K562 (cell line): Measurements from ENCODE around the gene NR1D2. TPM values are rescaled to one million over a fixed set of nuclear protein-coding genes. Genes with fewer than 3 reads are reported as not detected.

Experiments used
- ATAC-seq: fragments of 200-7000 bp; cut with Tn5 transposase; 3 replicates; pipeline ENCODE4 v1.9.1; 2020; ENCODE audit warnings: moderate library complexity
- BruUV-seq: library from RNA; stranded (reverse); fragments of 400-500 nt; replicated peaks from 2 replicates; lab custom pipeline; 2021; lab: Mats Ljungman, UMichigan
- CTCF ChIA-PET: fragments of 300-600 bp; formaldehyde crosslinking; extraction: SDS; loops from one replicate; lab custom pipeline; 2021; ENCODE audit warnings: low intra/inter-chr PET ratio; lab: Yijun Ruan, JAX
- POLR2A ChIA-PET: fragments of 300-600, 350-650 bp; sonication (Branson Sonifier 250); formaldehyde crosslinking; extraction: SDS; loops from one replicate; lab custom pipeline; 2021; ENCODE audit warnings: antibody characterized with exemption, inconsistent platforms; lab: Yijun Ruan, JAX
- DNase-seq, 4 experiments: peaks; one replicate each; pipeline versions ENCODE4 v3.0.0 to v3.0.0-alpha.2; 2011 to 2018; ENCODE audit warnings: low spot score in 3 of 4, mixed read lengths in 3 of 4; ENCODE audit errors: extremely low read depth in 1 of 4
- FAIRE-seq: peaks from 2 replicates; lab custom pipeline; 2011; peaks lifted over from hg19 to GRCh38; lab: Jason Lieb, UNC
- H2AFZ ChIP-seq: 2 replicates; pipeline ENCODE4 v1.6.0; 2011; ENCODE audit warnings: low read depth, low read length, control low read depth, inconsistent platforms
- H3K27ac ChIP-seq: fragments of 200-600 bp; 3 replicates; pipeline ENCODE4 v1.8.0; 2011; ENCODE audit warnings: low read depth, mild to moderate bottlenecking, control low read depth, inconsistent platforms, low read length, moderate library complexity, mixed read lengths; ENCODE audit errors: extremely low read depth
- H3K27me3 ChIP-seq, 2 experiments: fragments of 300-600 bp in 1 of 2; 2 replicates in 1 of 2; 3 replicates in 1 of 2; pipeline versions ENCODE4 v1.6.0 to v1.8.0; 2011; ENCODE audit warnings: inconsistent platforms in 2 of 2, low read length in 2 of 2, mild to moderate bottlenecking in 1 of 2, mixed read lengths in 1 of 2, moderate library complexity in 1 of 2; ENCODE audit not compliant: control insufficient read depth in 2 of 2, insufficient read depth in 2 of 2
- H3K36me3 ChIP-seq: fragments of 300-600 bp; 3 replicates; pipeline ENCODE4 v1.8.0; 2011; ENCODE audit warnings: mild to moderate bottlenecking, low read length, inconsistent platforms; ENCODE audit not compliant: control insufficient read depth, insufficient read depth
- H3K4me1 ChIP-seq, 2 experiments: fragments of 200-600 bp in 1 of 2; replicated peaks in 1 of 2; 2 replicates in 1 of 2; 3 replicates in 1 of 2; pipeline versions ENCODE4 v1.5.1 to v1.8.0; 2011; ENCODE audit warnings: inconsistent platforms in 2 of 2, low read length in 2 of 2, mild to moderate bottlenecking in 1 of 2, mixed read lengths in 1 of 2, moderate library complexity in 1 of 2; ENCODE audit not compliant: control insufficient read depth in 2 of 2, insufficient read depth in 2 of 2
- H3K4me2 ChIP-seq: 2 replicates; pipeline ENCODE4 v1.6.1; 2011; ENCODE audit warnings: low read length, control low read depth, inconsistent platforms, mixed read lengths; ENCODE audit not compliant: insufficient read depth
- H3K4me3 ChIP-seq: fragments of 200-600 bp; sonication (generic), shearing (Covaris generic); 2 replicates; pipeline ENCODE4 v1.5.1; 2016; ENCODE audit warnings: control low read depth, inconsistent platforms
- H3K79me2 ChIP-seq: fragments of 200-600 bp; 3 replicates; pipeline ENCODE4 v1.8.0; 2011; ENCODE audit warnings: low read length, inconsistent platforms; ENCODE audit not compliant: control insufficient read depth, insufficient read depth
- H3K9ac ChIP-seq, 2 experiments: 2 replicates each; pipeline versions ENCODE4 v1.6.0 to v1.6.1; 2011; ENCODE audit warnings: low read depth in 2 of 2, low read length in 2 of 2, control low read depth in 1 of 2, inconsistent platforms in 1 of 2, mild to moderate bottlenecking in 1 of 2, mixed read lengths in 1 of 2; ENCODE audit not compliant: insufficient read depth in 1 of 2
- H3K9me1 ChIP-seq: one replicate; pipeline ENCODE4 v1.6.0; 2011; ENCODE audit warnings: inconsistent platforms, mild to moderate bottlenecking, low read length, moderate library complexity; ENCODE audit not compliant: control insufficient read depth, insufficient read depth
- H3K9me3 ChIP-seq: replicated peaks from 2 replicates; pipeline ENCODE4 v1.5.1; 2011; ENCODE audit warnings: low read depth, low read length, inconsistent platforms; ENCODE audit not compliant: control insufficient read depth, insufficient read depth
- H4K20me1 ChIP-seq: replicated peaks from 2 replicates; pipeline ENCODE4 v1.6.1; 2011; ENCODE audit warnings: low read length, inconsistent platforms, mixed read lengths; ENCODE audit not compliant: control insufficient read depth, insufficient read depth
- EHMT2 ChIP-seq: fragments of 450-650 bp; IDR thresholded peaks from 2 replicates; pipeline ENCODE4 v1.6.1; 2018; ENCODE audit warnings: antibody characterized with exemption
- ESRRA ChIP-seq: fragments of 450-650 bp; IDR thresholded peaks from 2 replicates; pipeline ENCODE4 v1.6.1; 2014; ENCODE audit warnings: low read depth, mild to moderate bottlenecking, moderate library complexity, borderline replicate concordance
- HDGF ChIP-seq: fragments of 450-650 bp; IDR thresholded peaks from 2 replicates; pipeline ENCODE4 v1.6.1; 2016
- HSF4 ChIP-seq: fragments of 250-450 bp; sonication (Bioruptor Pico); IDR thresholded peaks from 2 replicates; pipeline ENCODE4 v2.1.2; 2022; ENCODE audit warnings: mild to moderate bottlenecking, moderate library complexity, borderline replicate concordance
- ID3 ChIP-seq, 2 experiments: fragments of 250-450 bp in 1 of 2; fragments of 450-650 bp in 1 of 2; sonication (Bioruptor Pico) in 1 of 2; IDR thresholded peaks; 2 replicates each; pipeline versions ENCODE4 v1.6.1 to v1.8.0; 2016 to 2021; ENCODE audit warnings: mild to moderate bottlenecking in 2 of 2, moderate library complexity in 2 of 2, missing compliant biosample characterization in 1 of 2, missing genetic modification characterization in 1 of 2
- MECOM ChIP-seq: fragments of 250-450 bp; sonication (Bioruptor Pico); IDR thresholded peaks from 2 replicates; pipeline ENCODE4 v1.8.0; 2022; ENCODE audit warnings: inconsistent platforms
- MEF2A ChIP-seq: IDR thresholded peaks from 2 replicates; pipeline ENCODE4 v1.6.1; 2011; ENCODE audit warnings: low read depth, mild to moderate bottlenecking, low read length, moderate library complexity; ENCODE audit not compliant: control insufficient read depth
- MEIS2 ChIP-seq: fragments of 450-650 bp; IDR thresholded peaks from 2 replicates; pipeline ENCODE4 v1.6.1; 2014; ENCODE audit warnings: mild to moderate bottlenecking; ENCODE audit not compliant: partially characterized antibody
- RAD21 ChIP-seq, 2 experiments: fragments of 250-450 bp in 1 of 2; fragments of 450-650 bp in 1 of 2; sonication (Bioruptor Pico) in 1 of 2; formaldehyde crosslinking in 1 of 2; IDR thresholded peaks in 1 of 2; conservative IDR thresholded peaks in 1 of 2; 2 replicates each; pipeline versions ENCODE4 v1.4.0 to v1.8.0; 2020 to 2022; ENCODE audit warnings: mild to moderate bottlenecking in 2 of 2, moderate library complexity in 1 of 2
- TAL1 ChIP-seq: fragments of 450-650 bp; IDR thresholded peaks from 2 replicates; pipeline ENCODE4 v1.6.1; 2016; ENCODE audit warnings: mild to moderate bottlenecking
- TARDBP ChIP-seq: fragments of 450-650 bp; IDR thresholded peaks from 2 replicates; pipeline ENCODE4 v1.6.1; 2016
- ZKSCAN1 ChIP-seq: fragments of 150-350 bp; IDR thresholded peaks from 2 replicates; pipeline ENCODE4 v1.6.1; 2016; ENCODE audit warnings: low read depth, low read length
- ZNF23 ChIP-seq: fragments of 250-450 bp; sonication (Bioruptor Pico); IDR thresholded peaks from 2 replicates; pipeline ENCODE4 v1.4.0; 2020; ENCODE audit warnings: mild to moderate bottlenecking
- ZNF274 ChIP-seq: IDR thresholded peaks from 2 replicates; pipeline ENCODE4 v1.6.1; 2011; ENCODE audit warnings: low read depth, mild to moderate bottlenecking, low read length, moderate library complexity, borderline replicate concordance
- ZNF609 ChIP-seq: sonication (generic); formaldehyde crosslinking; IDR thresholded peaks from 2 replicates; pipeline ENCODE4 v1.8.1; 2023; ENCODE audit warnings: missing genetic modification reagents, mild to moderate bottlenecking, borderline replicate concordance
- WGBS: fragments of 100-300 bp; shearing (Covaris generic); methylation state at CpG from one replicate; pipeline ENCODE4 v1.1.6; 2016; ENCODE audit warnings: low coverage, mixed read lengths; ENCODE audit not compliant: insufficient coverage; ENCODE audit errors: missing lambda C conversion rate; 5-methylcytosine and 5-hydroxymethylcytosine counted together
- in situ Hi-C: fragments of 300-500 bp; cut with MboI; formaldehyde crosslinking; loops from 4 replicates; pipeline ENCODE4 v1.15.0; 2018; ENCODE audit warnings: inconsistent platforms, mixed read lengths
- intact Hi-C: fragments of 100-400 bp; cut with micrococcal nuclease; formaldehyde crosslinking; loops from 2 replicates; pipeline ENCODE4 v1.14.2; 2022
- polyA plus RNA-seq, 8 experiments: library from polyadenylated mRNA; depleted of rRNA in 4 of 8; stranded (reverse) in 5 of 8; unstranded in 3 of 8; fragments of >200 nt; fragmentation: Nextera tagmentation in 2 of 8; fragmentation: Illumina TruSeq in 1 of 8; extraction: Ambion mirVana in 2 of 8; extraction: Trizol in 1 of 8; gene quantifications; 2 replicates each; pipeline versions ENCODE4 v1.2.1 to v1.2.3, GENCODE V29; 2011 to 2014; ENCODE audit warnings: inconsistent platforms in 1 of 8, missing spikeins in 1 of 8
- total RNA-seq, 7 experiments: library from RNA; depleted of rRNA in 6 of 7; stranded (reverse); fragments of >200 nt in 6 of 7; fragmentation: Illumina TruSeq in 2 of 7; extraction: Trizol in 2 of 7; gene quantifications; 2 replicates each; pipeline versions ENCODE4 v1.2.1 to v1.2.3, GENCODE V29; 2011 to 2021; ENCODE audit warnings: low replicate concordance in 1 of 7
- TF ChIP-seq, protein P1 (sequence below): fragments of 250-450 bp; sonication (Bioruptor Pico); IDR thresholded peaks from 2 replicates; pipeline ENCODE4 v1.5.1; 2021; ENCODE audit warnings: mild to moderate bottlenecking

NR1D2 gene
- total and polyA plus RNA-seq, 9 of the 15 experiments (the other 6 are each of a cell fraction or from before 2014, with no cell fraction given): 1.2 to 5.5 (median 2.9) TPM

GRCh38 chr3:23981136-23981535 lies 36.0 kb downstream of the NR1D2 start:
- H3K9me3 ChIP-seq: peaks cover 2% of the 10 kb centered on the region
- ATAC-seq: no peak
- intact Hi-C loops (no loop called here), in situ Hi-C loops (no loop called here)
- no peak for DNase-seq
- ChIA-PET CTCF (no interaction called here), POLR2A (interaction anchor here (0.6 to 2.3 kb wide), 4 partner anchors 16 to 220 kb away, joined by 3 to 7 read pairs (median 4); partner anchors contain the start of genes NKIRAS1 and RPL15)
- no TSS peak for BruUV-seq
- no peaks in the 10 kb centered on the region for H3K36me3 ChIP-seq
- no peak overlapping the region for H3K4me2 ChIP-seq
- H3K4me3 ChIP-seq: no peak overlapping the region
- H2AFZ ChIP-seq: no peak overlapping the region
- no peak overlapping the region for H3K27ac ChIP-seq
- H3K9ac ChIP-seq: no peak overlapping the region
- H4K20me1 ChIP-seq: no peaks in the 10 kb centered on the region
- no peak for FAIRE-seq
- H3K4me1 ChIP-seq: peaks cover 0 to 7% of the 10 kb centered on the region in 2 experiments; a peak in 1 of 5 replicates
- no peaks in the 10 kb centered on the region for H3K79me2 ChIP-seq
- TF ChIP-seq ZNF274 (no peak), RAD21 (CRISPR knock-in tag; conservative IDR thresholded peaks at IDR 0.05 in 1 of 2, IDR thresholded peaks at IDR 0.05 in 1 of 2) (no peak), ZNF23 (CRISPR knock-in tag) (no peak), ESRRA (no peak), MEIS2 (no peak), EHMT2 (no peak), TAL1 (no peak), TARDBP (no peak), HSF4 (CRISPR knock-in tag) (no peak), MEF2A (no peak), ZKSCAN1 (no peak), ZNF609 (no peak), HDGF (no peak), MECOM (CRISPR knock-in tag) (no peak), ID3 (CRISPR knock-in tag; IDR thresholded peaks at IDR 0.05) (no peak), ID3 (tag; IDR thresholded peaks at IDR 0.05) (no peak)
- TF ChIP-seq, protein P1, sequence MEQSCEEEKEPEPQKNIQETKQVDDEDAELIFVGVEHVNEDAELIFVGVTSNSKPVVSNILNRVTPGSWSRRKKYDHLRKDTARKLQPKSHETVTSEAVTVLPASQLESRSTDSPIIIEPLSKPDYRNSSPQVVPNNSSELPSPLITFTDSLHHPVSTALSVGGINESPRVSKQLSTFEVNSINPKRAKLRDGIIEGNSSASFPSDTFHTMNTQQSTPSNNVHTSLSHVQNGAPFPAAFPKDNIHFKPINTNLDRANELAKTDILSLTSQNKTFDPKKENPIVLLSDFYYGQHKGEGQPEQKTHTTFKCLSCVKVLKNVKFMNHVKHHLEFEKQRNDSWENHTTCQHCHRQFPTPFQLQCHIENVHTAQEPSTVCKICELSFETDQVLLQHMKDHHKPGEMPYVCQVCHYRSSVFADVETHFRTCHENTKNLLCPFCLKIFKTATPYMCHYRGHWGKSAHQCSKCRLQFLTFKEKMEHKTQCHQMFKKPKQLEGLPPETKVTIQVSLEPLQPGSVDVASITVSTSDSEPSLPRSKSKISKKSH (CRISPR knock-in tag): no peak
- TF ChIP-seq, all 486 proteins: peak for 0
- Histone ChIP-seq H3K9me1 (no peaks in the 10 kb centered on the region), H3K27me3 (peaks cover 0 to 4% of the 10 kb centered on the region in 2 experiments; a peak in 1 of 5 replicates)
- WGBS: 11% methylated on average over 7 of the region's 7 CpGs
